ENCODE results near the gene CNTNAP2.

The CNTNAP2 gene

GRCh38 chr7:147305827-147306226 lies 1189.2 kb downstream of the CNTNAP2 start:
- H3K4me3 ChIP-seq (ENCODE audit: low read depth, low read length), result no peak overlapping the region
- TF ChIP-seq CTCF (IDR thresholded peaks at IDR 0.05; ENCODE audit: low read depth, low read length), result no peak
- in situ Hi-C loops (cut with HindIII; ENCODE audit: low sequenced_read_pairs), result no loop called here
- no peak for DNase-seq (ENCODE audit: low read depth, low spot score)

DNA sequence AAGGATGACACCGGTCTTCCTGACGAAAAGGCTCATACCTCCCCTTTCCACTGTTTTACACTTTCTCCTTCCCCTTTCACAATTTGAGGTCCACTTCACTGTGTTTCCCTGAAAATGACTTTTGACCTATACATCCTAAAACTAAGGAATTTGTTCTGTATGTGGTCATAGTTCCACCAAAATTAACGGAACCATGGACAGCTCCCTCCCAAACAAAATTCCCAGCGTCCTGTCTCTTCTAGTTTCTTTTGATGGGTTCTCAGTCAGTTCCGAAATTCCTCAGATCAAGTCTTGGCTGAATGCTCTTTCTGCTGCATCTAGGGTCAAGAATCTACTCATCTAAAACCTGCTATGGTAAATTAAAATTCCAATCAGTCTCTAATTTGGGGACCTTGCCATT lies 1191.9 kb downstream of the CNTNAP2 start:
- DNase-seq (ENCODE audit: low read depth, low spot score), result no peak
- H3K4me3 ChIP-seq (ENCODE audit: low read depth, low read length), result no peak overlapping the region
- no peak for TF ChIP-seq CTCF (IDR thresholded peaks at IDR 0.05; ENCODE audit: low read depth, low read length)
- in situ Hi-C loops (cut with HindIII; ENCODE audit: low sequenced_read_pairs), result no loop called here

DNA sequence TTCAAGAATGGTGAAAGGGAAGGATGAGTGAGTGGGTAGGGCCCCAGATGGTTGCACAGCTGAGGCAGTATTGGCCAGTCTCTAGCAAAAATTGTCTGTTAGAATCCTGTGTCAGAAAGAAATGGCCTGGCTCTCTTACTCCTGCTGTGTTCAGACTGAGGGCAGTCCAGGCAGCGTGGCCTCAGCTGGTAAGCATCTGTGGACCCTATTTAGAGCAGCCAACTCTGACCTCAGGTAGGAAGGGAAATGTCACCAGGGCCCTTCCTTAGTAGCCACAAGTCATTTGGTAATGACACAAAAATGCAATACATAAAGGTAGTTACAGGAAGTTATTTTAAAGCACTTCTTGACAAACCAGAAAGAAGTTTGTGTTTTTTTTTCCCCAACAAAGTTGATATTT lies 1194.7 kb downstream of the CNTNAP2 start:
- DNase-seq (ENCODE audit: low read depth, low spot score), result no peak
- in situ Hi-C loops (cut with HindIII; ENCODE audit: low sequenced_read_pairs), result no loop called here
- H3K4me3 ChIP-seq (ENCODE audit: low read depth, low read length), result no peak overlapping the region
- TF ChIP-seq CTCF (IDR thresholded peaks at IDR 0.05; ENCODE audit: low read depth, low read length), result no peak

DNA sequence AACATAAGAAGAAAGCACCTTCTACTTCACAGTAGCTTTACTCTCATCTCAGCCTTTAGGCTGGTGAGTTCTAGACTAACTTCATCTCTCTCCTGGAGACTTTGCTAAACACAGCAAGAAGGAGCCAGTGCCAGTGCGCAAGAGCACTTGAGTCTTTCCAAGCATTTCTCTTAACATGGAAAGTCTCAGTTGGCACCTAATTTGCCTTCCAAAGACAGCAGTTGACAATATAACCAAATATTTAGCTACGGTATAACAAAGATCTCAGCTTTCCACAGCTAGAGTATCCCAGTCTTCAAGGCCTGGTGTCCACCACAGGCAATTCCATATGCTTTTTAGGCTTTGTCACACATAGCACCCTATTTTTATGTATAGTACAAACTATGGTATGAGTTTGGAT lies 1204.9 kb downstream of the CNTNAP2 start:
- in situ Hi-C loops (cut with HindIII; ENCODE audit: low sequenced_read_pairs), result no loop called here
- no peak for TF ChIP-seq CTCF (IDR thresholded peaks at IDR 0.05; ENCODE audit: low read depth, low read length)
- DNase-seq (ENCODE audit: low read depth, low spot score), result no peak
- H3K4me3 ChIP-seq (ENCODE audit: low read depth, low read length), result no peak overlapping the region

- no peak for DNase-seq (ENCODE audit: low read depth, low spot score)
- TF ChIP-seq CTCF (IDR thresholded peaks at IDR 0.05; ENCODE audit: low read depth, low read length), result no peak
- in situ Hi-C loops (cut with HindIII; ENCODE audit: low sequenced_read_pairs), result no loop called here
- H3K4me3 ChIP-seq (ENCODE audit: low read depth, low read length), result no peak overlapping the region
Measured at GRCh38 chr7:147332988-147333387, 1216.4 kb downstream of the CNTNAP2 start.

DNA sequence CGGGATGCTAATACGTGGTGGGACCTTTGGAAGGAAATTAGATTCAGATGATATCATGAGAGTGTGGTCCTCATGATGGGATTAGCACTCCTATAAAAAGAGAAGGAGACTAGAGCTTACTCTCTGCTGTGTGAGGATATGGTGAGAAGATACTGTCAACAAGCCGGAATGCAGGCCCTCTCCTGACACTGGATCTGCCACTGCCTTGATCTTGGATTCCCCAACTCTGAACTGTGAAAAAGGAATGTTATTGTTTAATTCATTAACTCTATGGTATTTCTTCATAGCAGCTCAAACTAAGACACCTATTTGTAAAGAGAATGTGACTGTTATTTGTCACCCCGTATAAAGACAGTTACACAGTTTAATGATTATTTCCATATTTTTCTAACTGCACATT lies 1246.5 kb downstream of the CNTNAP2 start:
- no peak for TF ChIP-seq CTCF (IDR thresholded peaks at IDR 0.05; ENCODE audit: low read depth, low read length)
- in situ Hi-C loops (cut with HindIII; ENCODE audit: low sequenced_read_pairs), result no loop called here
- H3K4me3 ChIP-seq (ENCODE audit: low read depth, low read length), result no peak overlapping the region
- no peak for DNase-seq (ENCODE audit: low read depth, low spot score)

DNA sequence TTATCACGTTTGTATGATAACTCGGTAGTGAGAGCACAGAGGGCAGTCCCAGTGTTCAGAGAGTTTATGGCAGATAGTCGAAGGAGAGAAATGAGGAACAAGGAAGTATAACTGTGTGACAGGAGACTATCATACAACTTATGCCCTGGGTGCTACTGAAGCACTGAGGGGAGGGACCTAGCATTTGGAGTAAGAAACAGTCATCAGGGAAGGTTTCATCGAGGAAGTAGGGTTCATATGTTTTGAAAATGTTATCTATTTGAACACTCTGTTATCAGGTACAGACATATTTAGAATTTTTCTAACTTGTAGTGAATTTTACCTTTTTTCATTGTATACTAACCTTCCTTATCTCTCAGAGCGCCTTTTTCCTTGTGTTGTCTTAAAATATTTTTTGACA lies 1259.6 kb downstream of the CNTNAP2 start:
- no peak for TF ChIP-seq CTCF (IDR thresholded peaks at IDR 0.05; ENCODE audit: low read depth, low read length)
- in situ Hi-C loops (cut with HindIII; ENCODE audit: low sequenced_read_pairs), result no loop called here
- no peak for DNase-seq (ENCODE audit: low read depth, low spot score)
- H3K4me3 ChIP-seq (ENCODE audit: low read depth, low read length), result no peak overlapping the region

Data from astrocyte of the spinal cord (primary cell).